HG02870 (cell line): Measurements from ENCODE around the gene NDUFC2.
"Not testable (repeated sequence)": the region's sequence is repeated elsewhere in the genome, so short reads cannot be mapped to it uniquely, and the experiment has no call there.

ENCODE experiments used
- ATAC-seq: cut with Tn5 transposase; IDR thresholded peaks from one replicate; pipeline ENCODE4 v1.9.1; 2021; ENCODE audit warnings: mild to moderate bottlenecking, moderate library complexity; ENCODE audit not compliant: unreplicated experiment

NDUFC2 gene

GRCh38 chr11:78080084-78080817 is 589 bp upstream of the NDUFC2 start:
- ATAC-seq, result no peak

DNA sequence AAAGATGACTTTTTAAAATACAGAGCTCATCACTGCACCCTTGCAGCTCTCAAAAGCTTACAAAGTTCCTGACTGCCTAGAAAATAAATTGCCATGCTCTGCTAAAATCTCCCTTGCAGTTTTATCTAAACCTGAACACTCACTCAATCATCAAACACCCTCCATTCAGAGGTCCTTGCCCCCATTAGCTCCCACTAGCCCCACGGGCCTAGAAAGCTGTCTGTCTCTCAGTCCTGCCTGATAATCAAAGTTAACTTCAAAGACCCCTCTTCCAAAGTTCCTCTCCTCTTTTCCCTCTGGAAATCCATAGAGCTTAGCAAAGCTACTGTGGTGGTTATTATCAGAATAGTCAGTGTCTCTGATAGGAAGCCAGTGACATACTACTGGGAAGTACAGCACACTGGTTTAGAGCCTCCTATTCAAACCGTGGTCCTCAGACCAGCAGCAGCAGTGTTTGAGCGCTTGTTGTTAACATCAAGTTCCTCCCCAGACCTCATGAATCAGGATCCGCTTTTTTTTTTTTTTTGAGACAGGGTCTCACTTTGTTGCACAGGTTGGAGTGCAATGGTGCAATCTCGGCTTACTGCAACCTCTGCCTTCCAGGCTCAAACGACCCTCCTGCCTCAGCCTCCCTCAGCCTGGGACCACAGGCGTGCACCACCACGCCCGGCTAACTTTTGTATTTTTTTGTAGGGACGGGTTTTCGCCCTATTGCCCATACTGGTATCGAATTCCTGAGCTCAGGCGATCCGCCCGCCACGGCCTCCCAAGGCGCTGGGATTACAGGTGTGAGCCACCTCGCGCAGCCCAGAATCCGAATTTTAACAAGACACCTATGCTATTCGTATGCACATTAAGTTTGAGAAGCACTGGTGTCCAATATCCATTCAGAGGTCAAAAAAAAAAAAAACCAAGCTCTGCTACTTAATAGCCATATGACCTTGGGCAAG is 1.2 kb downstream of the NDUFC2 start:
- ATAC-seq, result no peak

GRCh38 chr11:78077592-78077991 is 2.1 kb downstream of the NDUFC2 start:
- not testable (repeated sequence) for ATAC-seq

GRCh38 chr11:78076733-78077403 is 2.8 kb downstream of the NDUFC2 start:
- no peak for ATAC-seq

DNA sequence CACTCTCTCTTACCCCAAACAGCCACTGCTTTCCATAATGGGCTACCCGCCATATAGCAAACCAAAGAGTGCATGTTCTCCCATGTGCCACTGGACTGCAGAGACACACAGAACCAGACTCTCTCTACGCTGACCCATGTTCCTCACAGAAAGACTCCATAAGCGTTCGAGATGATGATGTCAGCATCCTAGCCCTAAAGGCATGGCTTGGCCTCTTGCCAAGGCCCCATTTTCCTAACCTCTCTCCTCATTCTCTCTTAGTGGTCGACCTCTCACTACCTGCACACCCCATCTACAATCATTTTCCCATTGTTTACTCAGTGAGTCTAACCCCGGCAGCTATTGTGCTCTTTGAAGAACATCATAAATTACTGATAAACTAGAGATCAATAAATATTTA is 4.9 kb downstream of the NDUFC2 start:
- ATAC-seq, result no peak

GRCh38 chr11:78072455-78072854 is 7.2 kb downstream of the NDUFC2 start:
- ATAC-seq, result no peak

DNA sequence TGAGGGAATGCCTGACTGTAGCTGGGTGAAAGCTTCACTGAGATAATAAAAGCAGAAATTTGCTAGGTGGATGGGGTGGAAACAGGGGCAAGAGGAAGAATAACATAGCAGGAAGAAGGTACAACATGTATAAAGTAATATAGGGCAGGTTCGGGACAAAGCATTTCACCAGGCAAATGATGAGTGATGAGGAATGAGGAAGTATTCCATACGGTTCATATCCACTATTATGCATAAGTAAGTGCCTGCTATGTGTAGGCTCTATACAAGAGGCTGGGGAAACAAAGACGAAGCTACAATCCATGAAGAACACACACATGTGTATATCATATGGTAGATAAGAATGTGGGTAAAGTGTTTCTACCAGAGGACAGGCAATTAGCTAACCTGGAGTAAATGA is 7.9 kb downstream of the NDUFC2 start:
- no peak for ATAC-seq

DNA sequence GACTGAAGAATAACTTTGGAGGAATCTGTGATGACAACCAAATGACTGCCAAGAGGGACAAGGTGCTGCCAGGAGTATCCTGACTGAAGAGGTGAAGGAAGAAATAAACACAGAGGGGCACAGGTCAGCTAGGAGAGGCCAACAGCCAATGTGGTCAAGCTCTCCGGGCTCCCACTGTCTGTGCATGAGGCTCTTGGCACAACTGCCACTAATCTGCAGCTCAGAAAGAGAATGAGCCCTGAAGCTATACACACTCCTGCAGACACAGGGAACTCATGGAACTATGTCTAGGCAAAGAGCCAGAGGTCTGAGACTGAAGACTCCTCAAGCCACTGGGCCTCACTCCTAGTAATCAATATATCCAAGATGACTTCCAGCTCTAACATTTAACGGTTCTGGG is 9.0 kb downstream of the NDUFC2 start:
- no peak for ATAC-seq

DNA sequence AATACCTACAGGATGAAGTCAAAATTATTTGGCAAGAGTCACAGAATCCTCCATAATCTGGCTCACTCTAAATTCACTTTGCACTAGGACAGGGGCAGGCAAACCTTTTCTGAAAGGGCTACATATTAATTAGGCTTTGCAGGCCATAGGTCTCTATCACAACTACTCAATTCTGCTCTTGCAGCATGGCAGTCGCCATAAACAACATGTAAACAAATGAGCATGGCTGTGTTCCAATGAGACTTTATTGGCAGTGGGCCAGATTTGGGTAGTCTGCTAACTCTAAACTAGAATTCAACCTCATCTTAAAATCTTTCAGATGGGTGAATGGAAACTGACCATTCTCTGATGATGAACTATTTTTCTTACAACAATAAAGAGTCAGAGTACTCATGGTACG is 10.2 kb downstream of the NDUFC2 start:
- no peak for ATAC-seq

GRCh38 chr11:78067704-78068103 is 12.0 kb downstream of the NDUFC2 start:
- no peak for ATAC-seq

DNA sequence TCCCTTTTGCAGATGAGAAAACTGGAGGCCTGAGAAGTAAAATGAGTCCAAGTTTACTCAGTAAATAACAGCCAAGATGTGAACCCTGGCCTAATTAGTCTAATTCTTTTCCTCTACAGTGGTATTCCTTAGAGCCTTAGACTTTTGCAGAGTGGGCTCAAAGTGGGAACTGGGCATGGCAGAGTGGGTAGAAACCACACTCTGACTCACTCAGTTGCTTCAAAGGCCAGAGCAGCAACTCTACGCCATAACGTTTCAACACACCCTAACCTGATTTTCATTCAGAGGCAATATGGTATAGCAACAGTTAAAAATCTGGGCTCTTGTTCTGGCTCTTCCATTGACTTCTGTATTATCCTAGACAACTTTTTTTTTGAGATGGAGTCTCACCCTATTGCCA is 13.2 kb downstream of the NDUFC2 start:
- ATAC-seq, result no peak

- no peak for ATAC-seq
Observed at GRCh38 chr11:78065203-78065602, 14.5 kb downstream of the NDUFC2 start.

- no peak for ATAC-seq
Observed at GRCh38 chr11:78063440-78064181, 16.1 kb downstream of the NDUFC2 start, which contains the start of gene THRSP. THRSP (plus strand) TSS chr11:78063861; CDS start chr11:78063882, 21 bp downstream.

DNA sequence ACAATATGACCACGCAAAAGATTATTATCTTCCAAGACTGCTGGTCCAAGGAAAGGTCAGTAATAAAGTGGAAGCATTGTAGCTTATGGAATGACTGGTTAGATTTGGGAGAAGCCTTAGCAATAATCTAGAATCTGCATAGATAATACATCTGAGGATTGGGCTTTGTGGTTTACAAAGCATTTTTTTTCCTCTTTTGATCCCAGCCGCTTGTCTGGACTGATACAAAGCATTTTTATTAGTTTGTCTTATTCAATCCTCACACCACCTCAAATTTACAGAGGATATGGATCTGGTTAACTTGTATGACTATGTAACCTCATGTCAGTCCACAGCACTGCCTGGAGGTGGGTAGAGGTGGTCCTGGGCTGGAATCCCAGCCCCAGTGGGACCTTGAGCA is 17.0 kb downstream of the NDUFC2 start:
- ATAC-seq, result no peak

GRCh38 chr11:78061921-78062311 is 17.7 kb downstream of the NDUFC2 start:
- no peak for ATAC-seq

- ATAC-seq, result no peak
Observed at GRCh38 chr11:78061088-78061920, 18.4 kb downstream of the NDUFC2 start.

DNA sequence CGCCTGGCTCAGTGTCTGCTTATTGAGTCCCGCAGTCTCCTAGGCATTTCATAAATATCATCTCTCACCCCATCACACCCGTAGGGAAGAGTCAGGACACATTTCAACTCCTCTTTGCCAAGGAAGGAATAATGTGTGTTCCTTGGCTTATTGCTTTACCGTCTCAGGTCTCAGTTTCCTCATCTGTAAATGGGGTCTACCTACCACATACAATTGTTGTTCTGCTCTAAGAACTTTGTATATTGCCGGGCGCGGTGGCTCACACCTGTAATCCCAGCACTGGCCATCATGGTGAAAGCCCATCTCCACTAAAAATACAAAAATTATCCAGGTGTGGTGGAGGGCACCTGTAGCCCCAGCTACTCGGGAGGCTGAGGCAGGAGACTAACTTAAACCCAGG is 19.1 kb downstream of the NDUFC2 start:
- no peak for ATAC-seq

DNA sequence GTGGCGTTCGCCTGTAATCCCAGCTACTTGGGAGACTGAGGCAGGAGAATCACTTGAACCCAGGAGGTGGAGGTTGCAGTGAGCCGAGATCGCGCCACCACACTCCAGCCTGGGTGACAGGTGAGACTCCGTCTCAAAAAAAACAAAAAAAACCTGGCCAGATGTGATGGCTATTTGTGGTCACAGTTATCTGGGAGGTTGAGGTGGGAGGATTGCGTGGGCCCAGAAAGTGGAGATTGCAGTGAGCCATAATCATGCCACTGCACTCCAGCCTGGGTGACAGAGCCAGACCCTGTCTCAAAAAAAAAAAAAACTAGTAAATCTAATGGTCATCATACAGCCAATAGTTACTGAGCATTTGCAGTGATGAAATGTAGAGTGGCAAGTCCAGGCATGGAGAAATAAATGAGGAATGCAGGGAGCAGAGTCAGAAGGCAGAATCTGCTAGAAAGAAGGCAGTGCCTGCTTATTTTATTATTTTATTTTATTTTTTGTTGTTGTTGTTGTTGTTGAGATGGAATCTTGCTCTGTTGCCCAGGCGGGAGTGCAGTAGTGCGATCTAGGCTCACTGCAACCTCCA is 19.8 kb downstream of the NDUFC2 start:
- ATAC-seq, result not testable (repeated sequence)

DNA sequence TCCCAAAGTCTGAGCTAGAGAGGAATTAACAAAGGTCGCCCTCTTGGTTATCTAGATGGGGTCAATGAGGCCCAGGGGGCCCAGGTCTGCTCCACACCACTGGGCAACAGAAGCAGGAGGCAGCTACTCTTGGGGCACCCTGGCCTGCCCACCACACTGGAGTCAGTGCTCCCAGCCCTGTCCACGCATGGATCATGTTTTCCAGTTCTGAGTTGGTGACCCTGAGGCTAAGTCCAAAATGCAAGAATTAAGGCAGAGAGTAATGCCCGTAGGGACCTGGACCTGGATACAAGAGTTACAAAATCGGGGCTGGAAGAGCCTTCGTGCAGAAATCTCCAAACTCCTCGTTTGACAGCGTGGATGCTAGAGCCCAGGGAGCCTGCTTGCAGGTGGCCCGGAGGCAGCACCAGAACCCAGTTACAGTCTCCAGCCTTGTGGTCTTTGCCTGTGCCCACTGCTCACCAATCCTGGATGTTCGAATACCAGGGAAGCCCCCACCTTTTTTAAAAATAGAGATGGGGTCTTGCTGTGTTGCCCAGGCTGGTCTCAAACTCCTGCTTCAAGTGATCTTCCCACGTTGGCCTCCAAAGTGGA is 22.1 kb downstream of the NDUFC2 start:
- no peak for ATAC-seq
